Stimulated activated CD4-positive, alpha-beta T cell treated with anti-CD3 and anti-CD28 coated beads, Interleukin-1b, Interleukin-23, amount 100 ng/mL, for 24 hours (primary cell): ENCODE measurements around the gene CXXC5.
A peak's percentile ranks its signal among the peaks of the same experiment; 100 is the strongest.
"Not testable (repeated sequence)": the region's sequence is repeated elsewhere in the genome, so short reads cannot be mapped to it uniquely, and the experiment has no call there.

ENCODE experiments used
- DNase-seq, 4 experiments: peaks; one replicate each; pipeline ENCODE4 v3.0.0-alpha.2; 2020; ENCODE audit warnings: low read depth in 4 of 4, low spot score in 1 of 4

CXXC5 gene

GRCh38 chr5:139708877-139709581 lies 60.9 kb downstream of the CXXC5 start:
- DNase-seq, result no peak

- DNase-seq, result no peak
Measured at GRCh38 chr5:139709582-139710318, 61.6 kb downstream of the CXXC5 start.

- no peak for DNase-seq
Measured at GRCh38 chr5:139710319-139711066, 62.3 kb downstream of the CXXC5 start.

- peak in 3 of 4 experiments; percentile 29 to 35 (median 32) for DNase-seq
Measured at GRCh38 chr5:139711067-139711905, 63.1 kb downstream of the CXXC5 start.

- no peak for DNase-seq
Measured at GRCh38 chr5:139711906-139712224, 63.7 kb downstream of the CXXC5 start.

GRCh38 chr5:139712412-139712811 lies 64.3 kb downstream of the CXXC5 start:
- no peak for DNase-seq

- DNase-seq, result not testable (repeated sequence)
Measured at GRCh38 chr5:139713898-139714297, 65.7 kb downstream of the CXXC5 start.

GRCh38 chr5:139717221-139717620 lies 69.1 kb downstream of the CXXC5 start:
- no peak for DNase-seq

- DNase-seq, result not testable (repeated sequence)
Measured at GRCh38 chr5:139718403-139718802, 70.3 kb downstream of the CXXC5 start.

- DNase-seq, result not testable (repeated sequence)
Measured at GRCh38 chr5:139719970-139720369, 71.8 kb downstream of the CXXC5 start.

GRCh38 chr5:139723986-139724587 lies 75.9 kb downstream of the CXXC5 start:
- DNase-seq, result no peak

- DNase-seq, result no peak
Measured at GRCh38 chr5:139725073-139725830, 77.1 kb downstream of the CXXC5 start.

GRCh38 chr5:139726248-139726647 lies 78.1 kb downstream of the CXXC5 start:
- no peak for DNase-seq

- not testable (repeated sequence) for DNase-seq
Measured at GRCh38 chr5:139727615-139728014, 79.5 kb downstream of the CXXC5 start.

GRCh38 chr5:139731281-139731680 lies 83.1 kb downstream of the CXXC5 start:
- no peak for DNase-seq

- no peak for DNase-seq
Measured at GRCh38 chr5:139732019-139732418, 83.9 kb downstream of the CXXC5 start.

GRCh38 chr5:139733010-139733688 lies 85.0 kb downstream of the CXXC5 start:
- no peak for DNase-seq
